ENCODE results near the gene L3MBTL4.

DNA sequence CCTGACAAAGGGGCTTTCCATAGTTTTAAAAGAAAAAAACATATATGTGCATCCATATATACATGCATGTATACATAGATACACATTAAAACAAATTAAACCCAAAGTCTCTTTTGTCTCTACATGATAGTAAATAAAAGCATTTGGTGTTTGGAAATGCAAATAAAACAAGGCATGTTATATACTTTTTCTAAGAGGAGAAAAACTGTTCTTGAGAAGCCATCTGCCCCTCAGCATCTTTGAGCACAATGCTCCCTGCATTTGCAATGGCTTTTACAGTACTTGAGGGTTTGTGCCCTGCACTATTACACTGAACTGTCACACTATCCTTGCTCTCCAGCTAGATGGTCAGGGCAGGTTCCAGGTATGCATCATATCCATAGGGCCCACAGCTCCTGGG, 210.2 kb downstream of the L3MBTL4 start:
- TF ChIP-seq, protein P1, sequence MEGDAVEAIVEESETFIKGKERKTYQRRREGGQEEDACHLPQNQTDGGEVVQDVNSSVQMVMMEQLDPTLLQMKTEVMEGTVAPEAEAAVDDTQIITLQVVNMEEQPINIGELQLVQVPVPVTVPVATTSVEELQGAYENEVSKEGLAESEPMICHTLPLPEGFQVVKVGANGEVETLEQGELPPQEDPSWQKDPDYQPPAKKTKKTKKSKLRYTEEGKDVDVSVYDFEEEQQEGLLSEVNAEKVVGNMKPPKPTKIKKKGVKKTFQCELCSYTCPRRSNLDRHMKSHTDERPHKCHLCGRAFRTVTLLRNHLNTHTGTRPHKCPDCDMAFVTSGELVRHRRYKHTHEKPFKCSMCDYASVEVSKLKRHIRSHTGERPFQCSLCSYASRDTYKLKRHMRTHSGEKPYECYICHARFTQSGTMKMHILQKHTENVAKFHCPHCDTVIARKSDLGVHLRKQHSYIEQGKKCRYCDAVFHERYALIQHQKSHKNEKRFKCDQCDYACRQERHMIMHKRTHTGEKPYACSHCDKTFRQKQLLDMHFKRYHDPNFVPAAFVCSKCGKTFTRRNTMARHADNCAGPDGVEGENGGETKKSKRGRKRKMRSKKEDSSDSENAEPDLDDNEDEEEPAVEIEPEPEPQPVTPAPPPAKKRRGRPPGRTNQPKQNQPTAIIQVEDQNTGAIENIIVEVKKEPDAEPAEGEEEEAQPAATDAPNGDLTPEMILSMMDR (IDR thresholded peaks at IDR 0.05), result no peak
- no peak for TF ChIP-seq POLR2A (IDR thresholded peaks at IDR 0.05)

Measured in adrenal gland (tissue), 5 donors.